IMR-90 (cell line): Measurements from ENCODE around the gene POLR1A.

Experiments
- BHLHE40 ChIP-seq: fragments of 150-350 bp; IDR thresholded peaks from 2 replicates; pipeline ENCODE4 v1.6.1; 2016; ENCODE audit warnings: mild to moderate bottlenecking, low read depth, low read length
- CEBPB ChIP-seq: IDR thresholded peaks from 2 replicates; pipeline ENCODE4 v1.6.1; 2012; ENCODE audit warnings: low read depth, low read length, improper control_type of control experiment
- FOS ChIP-seq: fragments of 150-350 bp; IDR thresholded peaks from 2 replicates; pipeline ENCODE4 v1.6.1; 2016; ENCODE audit warnings: low read depth, low read length
- MAZ ChIP-seq: IDR thresholded peaks from 2 replicates; pipeline ENCODE4 v1.6.1; 2012; ENCODE audit warnings: low read depth, mild to moderate bottlenecking, low read length, improper control_type of control experiment, moderate library complexity, borderline replicate concordance
- MXI1 ChIP-seq: IDR thresholded peaks from 2 replicates; pipeline ENCODE4 v1.6.1; 2012; ENCODE audit warnings: low read depth, mild to moderate bottlenecking, low read length, moderate library complexity, borderline replicate concordance
- POLR2A ChIP-seq: IDR thresholded peaks from 2 replicates; pipeline ENCODE4 v1.6.1; 2012; ENCODE audit warnings: mild to moderate bottlenecking, low read depth, low read length
- RAD21 ChIP-seq: IDR thresholded peaks from 2 replicates; pipeline ENCODE4 v1.6.1; 2012; ENCODE audit warnings: low read length, improper control_type of control experiment
- RCOR1 ChIP-seq: IDR thresholded peaks from 2 replicates; pipeline ENCODE4 v1.6.1; 2012; ENCODE audit warnings: mild to moderate bottlenecking, low read length, improper control_type of control experiment; ENCODE audit not compliant: insufficient replicate concordance
- RFX5 ChIP-seq: IDR thresholded peaks from 2 replicates; pipeline ENCODE4 v1.8.0; 2012; ENCODE audit warnings: low read depth, mild to moderate bottlenecking, low read length, moderate library complexity
- SMC3 ChIP-seq: fragments of 150-350 bp; IDR thresholded peaks from 2 replicates; pipeline ENCODE4 v1.6.1; 2016; ENCODE audit warnings: low read depth, mild to moderate bottlenecking, antibody characterized with exemption, low read length, moderate library complexity
- TF ChIP-seq, protein P1 (sequence below): conservative IDR thresholded peaks from 2 replicates; pipeline ENCODE4 v1.5.1; 2012; ENCODE audit warnings: mild to moderate bottlenecking, low read depth, low read length, improper control_type of control experiment
- TF ChIP-seq, protein P2 (sequence below): fragments of 150-350 bp; IDR thresholded peaks from 2 replicates; pipeline ENCODE4 v1.6.1; 2017; ENCODE audit warnings: mild to moderate bottlenecking, antibody characterized with exemption, low read length, low read depth

DNA sequence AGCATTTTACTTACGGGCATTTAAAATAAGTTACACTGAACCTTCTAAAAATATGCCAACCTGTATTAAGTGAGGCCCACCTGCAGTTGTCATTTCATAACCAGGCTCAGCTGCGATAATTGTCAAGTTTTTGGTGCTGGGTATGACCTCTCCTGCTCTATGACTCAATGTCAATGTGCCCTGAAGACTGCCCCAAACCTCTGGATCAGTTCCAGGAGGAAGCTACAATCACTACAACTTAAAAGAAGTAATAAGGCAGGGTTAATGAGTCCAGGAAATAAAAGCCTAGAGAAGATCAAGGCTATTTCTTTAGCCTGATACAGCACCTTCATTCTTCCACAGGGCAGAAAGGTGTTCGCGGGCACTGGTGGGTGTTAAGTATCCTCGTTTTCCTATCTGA, 22.9 kb downstream of the POLR1A start:
- TF ChIP-seq, protein P1, sequence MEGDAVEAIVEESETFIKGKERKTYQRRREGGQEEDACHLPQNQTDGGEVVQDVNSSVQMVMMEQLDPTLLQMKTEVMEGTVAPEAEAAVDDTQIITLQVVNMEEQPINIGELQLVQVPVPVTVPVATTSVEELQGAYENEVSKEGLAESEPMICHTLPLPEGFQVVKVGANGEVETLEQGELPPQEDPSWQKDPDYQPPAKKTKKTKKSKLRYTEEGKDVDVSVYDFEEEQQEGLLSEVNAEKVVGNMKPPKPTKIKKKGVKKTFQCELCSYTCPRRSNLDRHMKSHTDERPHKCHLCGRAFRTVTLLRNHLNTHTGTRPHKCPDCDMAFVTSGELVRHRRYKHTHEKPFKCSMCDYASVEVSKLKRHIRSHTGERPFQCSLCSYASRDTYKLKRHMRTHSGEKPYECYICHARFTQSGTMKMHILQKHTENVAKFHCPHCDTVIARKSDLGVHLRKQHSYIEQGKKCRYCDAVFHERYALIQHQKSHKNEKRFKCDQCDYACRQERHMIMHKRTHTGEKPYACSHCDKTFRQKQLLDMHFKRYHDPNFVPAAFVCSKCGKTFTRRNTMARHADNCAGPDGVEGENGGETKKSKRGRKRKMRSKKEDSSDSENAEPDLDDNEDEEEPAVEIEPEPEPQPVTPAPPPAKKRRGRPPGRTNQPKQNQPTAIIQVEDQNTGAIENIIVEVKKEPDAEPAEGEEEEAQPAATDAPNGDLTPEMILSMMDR = no peak
- TF ChIP-seq CEBPB (no peak), POLR2A (no peak), MXI1 (no peak), RAD21 (no peak), RCOR1 (no peak), BHLHE40 (no peak), SMC3 (no peak), FOS (no peak), RFX5 (no peak), MAZ (no peak)
- TF ChIP-seq, protein P2, sequence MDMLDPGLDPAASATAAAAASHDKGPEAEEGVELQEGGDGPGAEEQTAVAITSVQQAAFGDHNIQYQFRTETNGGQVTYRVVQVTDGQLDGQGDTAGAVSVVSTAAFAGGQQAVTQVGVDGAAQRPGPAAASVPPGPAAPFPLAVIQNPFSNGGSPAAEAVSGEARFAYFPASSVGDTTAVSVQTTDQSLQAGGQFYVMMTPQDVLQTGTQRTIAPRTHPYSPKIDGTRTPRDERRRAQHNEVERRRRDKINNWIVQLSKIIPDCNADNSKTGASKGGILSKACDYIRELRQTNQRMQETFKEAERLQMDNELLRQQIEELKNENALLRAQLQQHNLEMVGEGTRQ = no peak
